Measurements from ENCODE around the gene TBX4. TPM values are rescaled to one million over a fixed set of nuclear protein-coding genes. Genes with fewer than 3 reads are reported as not detected.

TBX4 gene
- total and polyA plus RNA-seq, 9 donors, result 18.7 to 43.6 (median 26.4) TPM

DNA sequence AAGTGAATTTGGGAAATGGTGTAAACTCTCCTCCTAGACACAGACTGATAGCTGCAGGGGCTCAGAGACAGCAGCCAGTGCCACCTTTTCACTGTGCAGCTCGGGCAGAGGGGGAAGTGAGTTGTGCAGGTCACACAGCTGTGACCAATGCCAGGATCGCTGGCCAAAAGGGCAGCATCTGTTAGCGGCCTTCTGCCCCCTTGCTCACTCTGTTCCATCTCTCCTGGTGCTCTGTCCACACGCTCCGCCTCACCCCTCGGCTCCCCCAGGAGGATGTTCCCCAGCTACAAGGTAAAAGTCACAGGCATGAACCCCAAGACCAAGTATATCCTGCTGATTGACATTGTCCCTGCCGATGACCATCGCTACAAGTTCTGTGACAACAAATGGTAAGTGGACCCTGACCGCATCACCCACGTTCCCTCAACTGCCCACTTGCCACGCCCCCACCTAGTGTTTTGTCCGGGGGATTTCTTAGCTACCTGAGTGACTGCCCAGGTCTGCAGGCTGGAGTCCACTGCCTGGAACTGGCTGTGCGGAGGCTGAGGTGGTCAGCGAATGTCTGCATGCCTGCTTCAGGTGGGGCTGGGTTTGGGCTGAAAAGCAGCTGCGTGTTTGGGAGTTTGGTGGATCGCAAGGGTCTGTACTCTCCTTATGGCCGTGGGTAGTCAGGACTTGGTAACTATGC, 13.5 kb downstream of the TBX4 start:
- H3K27me3 ChIP-seq (ENCODE audit: control insufficient read depth, insufficient read depth, low read length), result peaks cover 25% of the 10 kb centered on the region
- H3K27ac ChIP-seq (ENCODE audit: low read length), result no peak overlapping the region
- 75% methylated on average over 17 of the region's 17 CpGs for WGBS (ENCODE audit: insufficient coverage)
- H3K4me3 ChIP-seq (ENCODE audit: low read length), result peak overlapping the region; percentile 8
- H3K4me1 ChIP-seq (ENCODE audit: control insufficient read depth, insufficient read depth, low read length), result peaks cover 50% of the 10 kb centered on the region
- H3K9me3 ChIP-seq (replicated peaks; ENCODE audit: control insufficient read depth, low read depth, low read length), result no peaks in the 10 kb centered on the region
- H3K36me3 ChIP-seq (ENCODE audit: control insufficient read depth, insufficient read depth, low read length), result peaks cover 25% of the 10 kb centered on the region
- no peak for DNase-seq

DNA sequence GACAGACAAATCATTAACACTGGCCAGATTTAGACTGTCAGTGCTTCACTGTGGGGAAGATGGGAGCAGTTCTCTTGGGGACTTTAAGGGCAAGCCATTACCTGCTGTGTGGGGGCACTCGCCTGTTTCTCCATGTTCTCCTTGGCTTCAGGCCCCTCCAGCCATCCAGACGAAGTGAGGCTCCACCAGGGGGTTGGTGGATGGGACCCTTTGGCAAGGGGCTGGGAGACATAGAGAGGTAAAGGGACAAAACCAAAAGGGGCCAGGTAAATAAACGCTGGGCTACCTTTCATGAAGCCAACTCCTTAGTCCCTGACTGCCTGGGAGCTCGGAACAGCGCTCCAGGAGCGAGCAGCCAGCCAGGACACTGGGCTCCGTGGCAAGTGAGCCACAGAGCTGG, 14.0 kb downstream of the TBX4 start:
- H3K36me3 ChIP-seq (ENCODE audit: control insufficient read depth, insufficient read depth, low read length), result peaks cover 27% of the 10 kb centered on the region
- H3K9me3 ChIP-seq (replicated peaks; ENCODE audit: control insufficient read depth, low read depth, low read length), result no peaks in the 10 kb centered on the region
- H3K27me3 ChIP-seq (ENCODE audit: control insufficient read depth, insufficient read depth, low read length), result peaks cover 21% of the 10 kb centered on the region
- WGBS (ENCODE audit: insufficient coverage), result 76% methylated on average over 7 of the region's 7 CpGs
- H3K4me1 ChIP-seq (ENCODE audit: control insufficient read depth, insufficient read depth, low read length), result peaks cover 49% of the 10 kb centered on the region
- no peak for DNase-seq
- peak overlapping the region; percentile 8 for H3K4me3 ChIP-seq (ENCODE audit: low read length)
- H3K27ac ChIP-seq (ENCODE audit: low read length), result no peak overlapping the region

- Histone ChIP-seq H3K9me3 (replicated peaks; ENCODE audit: control insufficient read depth, low read depth, low read length) (no peaks in the 10 kb centered on the region), H3K4me1 (ENCODE audit: control insufficient read depth, insufficient read depth, low read length) (peaks cover 35% of the 10 kb centered on the region), H3K27ac (ENCODE audit: low read length) (peak overlapping the region; percentile 32), H3K36me3 (ENCODE audit: control insufficient read depth, insufficient read depth, low read length) (peaks cover 27% of the 10 kb centered on the region), H3K4me3 (ENCODE audit: low read length) (no peak overlapping the region), H3K27me3 (ENCODE audit: control insufficient read depth, insufficient read depth, low read length) (peaks cover 7% of the 10 kb centered on the region)
- DNase-seq, result peak; percentile 81
- 32% methylated on average over 13 of the region's 15 CpGs for WGBS (ENCODE audit: insufficient coverage)
These were observed 15.4 kb downstream of the TBX4 start for GRCh38 chr17:61467416-61468262.

DNA sequence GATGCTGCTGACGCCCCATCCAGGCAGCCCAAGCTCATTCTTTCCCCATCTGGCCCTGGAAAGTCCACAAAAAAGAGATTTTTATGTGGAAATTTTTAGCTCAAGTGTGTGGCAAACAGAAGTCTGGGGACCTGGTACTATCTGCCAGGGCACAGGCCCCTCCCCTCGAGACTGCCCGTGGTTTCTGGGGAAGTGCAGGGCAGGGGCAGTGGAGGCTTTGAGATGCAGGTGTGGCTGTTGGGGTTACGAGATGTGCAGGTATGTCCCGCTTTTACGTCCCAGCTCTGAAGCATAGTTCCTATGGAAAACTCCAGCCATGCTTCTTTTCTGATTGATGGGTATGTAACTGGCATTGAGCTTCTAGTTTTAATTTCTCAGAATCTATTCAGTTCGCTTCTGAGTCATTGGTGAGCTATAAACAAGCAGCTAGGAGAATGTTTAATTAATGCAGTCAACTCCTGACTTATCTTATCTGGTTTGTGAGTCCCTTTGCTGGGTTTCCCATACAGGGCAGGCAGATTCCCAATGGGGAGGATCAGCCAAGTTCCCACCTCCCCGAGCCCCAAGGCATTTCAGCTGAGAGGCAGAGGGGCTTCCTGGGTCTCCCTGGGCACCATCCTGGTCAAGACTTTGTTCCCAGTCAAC, 16.2 kb downstream of the TBX4 start:
- Histone ChIP-seq H3K4me3 (ENCODE audit: low read length) (no peak overlapping the region), H3K9me3 (replicated peaks; ENCODE audit: control insufficient read depth, low read depth, low read length) (no peaks in the 10 kb centered on the region), H3K36me3 (ENCODE audit: control insufficient read depth, insufficient read depth, low read length) (peaks cover 30% of the 10 kb centered on the region), H3K27me3 (ENCODE audit: control insufficient read depth, insufficient read depth, low read length) (no peaks in the 10 kb centered on the region), H3K27ac (ENCODE audit: low read length) (peak overlapping the region; percentile 32), H3K4me1 (ENCODE audit: control insufficient read depth, insufficient read depth, low read length) (peaks cover 28% of the 10 kb centered on the region)
- no peak for DNase-seq
- 64% methylated on average over 4 of the region's 8 CpGs for WGBS (ENCODE audit: insufficient coverage)

DNA sequence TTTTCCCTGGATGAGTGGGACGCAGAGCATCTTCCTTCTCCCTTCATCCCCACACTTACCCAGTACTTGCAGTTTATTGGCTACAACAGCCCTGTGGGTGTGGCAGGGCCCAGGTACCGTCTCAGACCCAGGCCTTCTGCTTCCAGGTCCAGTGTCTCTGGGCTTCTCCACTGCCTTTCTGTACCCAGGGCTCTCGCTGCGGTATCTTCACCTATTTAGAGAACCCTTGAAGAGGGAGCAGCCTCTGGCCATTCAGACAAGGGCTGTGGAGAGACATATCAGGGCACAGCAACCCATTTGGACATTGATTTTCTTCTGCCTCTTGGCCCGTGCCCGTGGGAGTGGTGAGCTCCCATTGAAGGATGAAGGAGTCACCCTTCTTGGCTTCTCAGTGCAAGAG, 17.3 kb downstream of the TBX4 start:
- no peak for DNase-seq
- WGBS (ENCODE audit: insufficient coverage), result 89% methylated on average over 6 of the region's 6 CpGs
- peaks cover 31% of the 10 kb centered on the region for H3K36me3 ChIP-seq (ENCODE audit: control insufficient read depth, insufficient read depth, low read length)

DNA sequence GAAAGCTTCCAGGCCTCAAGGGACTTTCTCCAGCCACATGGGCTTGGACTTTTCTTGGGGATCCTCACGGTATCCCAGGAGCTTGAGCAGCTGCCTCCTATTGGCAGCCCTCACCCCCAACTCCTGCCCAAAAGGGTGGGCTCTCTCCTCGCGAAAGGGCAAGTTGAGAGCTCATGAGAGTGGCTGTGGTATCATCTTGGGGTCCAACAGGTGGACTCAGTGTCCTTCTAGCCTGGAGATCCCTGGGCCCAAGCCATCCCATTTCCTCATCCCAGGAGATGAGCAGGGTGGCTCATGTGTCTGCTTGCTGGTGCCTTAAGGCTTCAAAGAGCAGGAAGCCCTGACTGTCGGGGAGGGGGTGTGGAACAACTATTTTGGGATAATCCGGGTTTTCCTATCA, 17.7 kb downstream of the TBX4 start:
- Histone ChIP-seq H3K4me1 (ENCODE audit: control insufficient read depth, insufficient read depth, low read length) (peaks cover 20% of the 10 kb centered on the region), H3K4me3 (ENCODE audit: low read length) (no peak overlapping the region), H3K27ac (ENCODE audit: low read length) (no peak overlapping the region), H3K9me3 (replicated peaks; ENCODE audit: control insufficient read depth, low read depth, low read length) (no peaks in the 10 kb centered on the region), H3K27me3 (ENCODE audit: control insufficient read depth, insufficient read depth, low read length) (peaks cover 2% of the 10 kb centered on the region), H3K36me3 (ENCODE audit: control insufficient read depth, insufficient read depth, low read length) (peaks cover 32% of the 10 kb centered on the region)
- WGBS (ENCODE audit: insufficient coverage), result 60% methylated on average over 1 of the region's 5 CpGs
- DNase-seq, result no peak

More for the DNA sequence above, 17.3 kb downstream of the TBX4 start:
- Histone ChIP-seq H3K4me3 (ENCODE audit: low read length) (no peak overlapping the region), H3K27ac (ENCODE audit: low read length) (no peak overlapping the region), H3K27me3 (ENCODE audit: control insufficient read depth, insufficient read depth, low read length) (peaks cover 2% of the 10 kb centered on the region), H3K4me1 (ENCODE audit: control insufficient read depth, insufficient read depth, low read length) (peaks cover 19% of the 10 kb centered on the region), H3K9me3 (replicated peaks; ENCODE audit: control insufficient read depth, low read depth, low read length) (no peaks in the 10 kb centered on the region)

DNA sequence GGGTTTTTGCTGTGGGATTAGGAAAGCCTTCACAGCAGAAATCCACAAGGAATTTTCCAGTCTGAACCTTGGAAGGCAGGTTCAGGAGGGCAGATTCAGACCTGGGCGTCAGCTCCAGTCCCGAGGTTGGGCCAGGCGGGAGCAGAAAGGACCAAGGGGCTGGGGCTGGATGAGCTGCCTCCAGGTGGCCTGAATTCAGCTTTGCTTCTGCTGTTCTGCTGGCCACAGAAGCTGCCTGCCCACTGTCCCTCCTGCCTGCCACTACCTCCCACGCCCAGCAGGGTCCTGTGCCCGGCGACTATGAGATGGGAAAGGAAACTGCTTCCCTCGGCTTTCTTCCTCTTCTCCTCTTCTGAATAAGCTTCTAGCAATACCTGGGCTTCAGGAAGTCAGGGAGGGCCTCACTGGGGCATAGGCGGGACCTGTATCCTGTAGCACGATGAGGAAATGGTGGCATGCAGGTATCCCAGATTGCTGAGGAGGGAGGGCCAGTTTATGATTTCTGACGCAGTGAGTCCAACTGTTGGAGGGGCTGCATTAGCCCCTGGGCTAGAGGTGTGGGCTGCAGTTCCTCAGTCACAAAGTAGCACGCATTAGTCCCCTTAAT, 18.4 kb downstream of the TBX4 start:
- Histone ChIP-seq H3K4me1 (ENCODE audit: control insufficient read depth, insufficient read depth, low read length) (peaks cover 23% of the 10 kb centered on the region), H3K4me3 (ENCODE audit: low read length) (no peak overlapping the region), H3K36me3 (ENCODE audit: control insufficient read depth, insufficient read depth, low read length) (peaks cover 39% of the 10 kb centered on the region), H3K27ac (ENCODE audit: low read length) (no peak overlapping the region), H3K9me3 (replicated peaks; ENCODE audit: control insufficient read depth, low read depth, low read length) (no peaks in the 10 kb centered on the region), H3K27me3 (ENCODE audit: control insufficient read depth, insufficient read depth, low read length) (peaks cover 2% of the 10 kb centered on the region)
- WGBS (ENCODE audit: insufficient coverage), result 93% methylated on average over 6 of the region's 11 CpGs
- no peak for DNase-seq

- peaks cover 2% of the 10 kb centered on the region for H3K27me3 ChIP-seq (ENCODE audit: control insufficient read depth, insufficient read depth, low read length)
- H3K9me3 ChIP-seq (replicated peaks; ENCODE audit: control insufficient read depth, low read depth, low read length), result no peaks in the 10 kb centered on the region
- WGBS (ENCODE audit: insufficient coverage), result 40% methylated on average over 10 of the region's 12 CpGs
- peak overlapping the region; percentile 49 for H3K27ac ChIP-seq (ENCODE audit: low read length)
- peaks cover 36% of the 10 kb centered on the region for H3K36me3 ChIP-seq (ENCODE audit: control insufficient read depth, insufficient read depth, low read length)
- DNase-seq, result peak; percentile 80
- H3K4me3 ChIP-seq (ENCODE audit: low read length), result no peak overlapping the region
- H3K4me1 ChIP-seq (ENCODE audit: control insufficient read depth, insufficient read depth, low read length), result peaks cover 19% of the 10 kb centered on the region
These were observed 22.2 kb downstream of the TBX4 start for GRCh38 chr17:61474235-61474927.

- H3K27ac ChIP-seq (ENCODE audit: low read length), result peak overlapping the region; percentile 49
- DNase-seq, result no peak
- peaks cover 19% of the 10 kb centered on the region for H3K4me1 ChIP-seq (ENCODE audit: control insufficient read depth, insufficient read depth, low read length)
- WGBS (ENCODE audit: insufficient coverage), result 82% methylated on average over 5 of the region's 6 CpGs
- H3K36me3 ChIP-seq (ENCODE audit: control insufficient read depth, insufficient read depth, low read length), result peaks cover 38% of the 10 kb centered on the region
- H3K27me3 ChIP-seq (ENCODE audit: control insufficient read depth, insufficient read depth, low read length), result peaks cover 2% of the 10 kb centered on the region
- no peaks in the 10 kb centered on the region for H3K9me3 ChIP-seq (replicated peaks; ENCODE audit: control insufficient read depth, low read depth, low read length)
- H3K4me3 ChIP-seq (ENCODE audit: low read length), result no peak overlapping the region
These were observed 22.7 kb downstream of the TBX4 start for GRCh38 chr17:61474934-61475333.

Data from muscle of leg (tissue), 11 donors.